ENCODE results near the gene CAMK1. TPM values are rescaled to one million over a fixed set of nuclear protein-coding genes. Genes with fewer than 3 reads are reported as not detected.

Gene CAMK1
- total RNA-seq, 1 donor from 2014 or later: 17.1 TPM

GRCh38 chr3:9807981-9808344 lies 38.2 kb upstream of the CAMK1 start:
- H3K27me3 Mint-ChIP-seq: peaks cover 13% of the 10 kb centered on the region
- peaks cover 9% of the 10 kb centered on the region for H3K4me1 Mint-ChIP-seq (ENCODE audit: low read depth)
- H3K27ac Mint-ChIP-seq: no peak overlapping the region
- TF ChIP-seq CTCF (IDR thresholded peaks at IDR 0.05; ENCODE audit: unreplicated experiment): no peak
- H3K9me3 Mint-ChIP-seq (ENCODE audit: low read depth): no peaks in the 10 kb centered on the region
- DNase-seq (ENCODE audit: low spot score, unreplicated experiment): no peak
- H3K36me3 Mint-ChIP-seq (ENCODE audit: insufficient read depth): peaks cover 13% of the 10 kb centered on the region
- no peak overlapping the region for H3K4me3 Mint-ChIP-seq (ENCODE audit: low read depth)

- Mint-ChIP-seq H3K36me3 (ENCODE audit: insufficient read depth) (peaks cover 15% of the 10 kb centered on the region), H3K4me3 (ENCODE audit: low read depth) (no peak overlapping the region), H3K27ac (no peak overlapping the region), H3K4me1 (ENCODE audit: low read depth) (peaks cover 9% of the 10 kb centered on the region), H3K27me3 (peaks cover 13% of the 10 kb centered on the region), H3K9me3 (ENCODE audit: low read depth) (no peaks in the 10 kb centered on the region)
- no peak for DNase-seq (ENCODE audit: low spot score, unreplicated experiment)
- TF ChIP-seq CTCF (IDR thresholded peaks at IDR 0.05; ENCODE audit: unreplicated experiment): no peak
Measured at GRCh38 chr3:9806688-9807589, 37.2 kb upstream of the CAMK1 start.

- TF ChIP-seq CTCF (IDR thresholded peaks at IDR 0.05; ENCODE audit: unreplicated experiment): no peak
- peaks cover 17% of the 10 kb centered on the region for H3K36me3 Mint-ChIP-seq (ENCODE audit: insufficient read depth)
- H3K4me3 Mint-ChIP-seq (ENCODE audit: low read depth): no peak overlapping the region
- H3K27ac Mint-ChIP-seq: peak overlapping the region; percentile 20
- peaks cover 7% of the 10 kb centered on the region for H3K4me1 Mint-ChIP-seq (ENCODE audit: low read depth)
- H3K9me3 Mint-ChIP-seq (ENCODE audit: low read depth): no peaks in the 10 kb centered on the region
- peaks cover 6% of the 10 kb centered on the region for H3K27me3 Mint-ChIP-seq
- DNase-seq (ENCODE audit: low spot score, unreplicated experiment): no peak
Measured at GRCh38 chr3:9806137-9806536, 36.4 kb upstream of the CAMK1 start.

- H3K4me3 Mint-ChIP-seq (ENCODE audit: low read depth): no peak overlapping the region
- TF ChIP-seq CTCF (IDR thresholded peaks at IDR 0.05; ENCODE audit: unreplicated experiment): no peak
- no peak overlapping the region for H3K27ac Mint-ChIP-seq
- no peak for DNase-seq (ENCODE audit: low spot score, unreplicated experiment)
- peaks cover 4% of the 10 kb centered on the region for H3K4me1 Mint-ChIP-seq (ENCODE audit: low read depth)
- H3K9me3 Mint-ChIP-seq (ENCODE audit: low read depth): no peaks in the 10 kb centered on the region
- peaks cover 19% of the 10 kb centered on the region for H3K36me3 Mint-ChIP-seq (ENCODE audit: insufficient read depth)
- no peaks in the 10 kb centered on the region for H3K27me3 Mint-ChIP-seq
Measured at GRCh38 chr3:9804996-9805395, 35.2 kb upstream of the CAMK1 start.

GRCh38 chr3:9803494-9803893 lies 33.7 kb upstream of the CAMK1 start:
- no peaks in the 10 kb centered on the region for H3K4me1 Mint-ChIP-seq (ENCODE audit: low read depth)
- peak overlapping the region; percentile 38 for H3K27ac Mint-ChIP-seq
- no peak for DNase-seq (ENCODE audit: low spot score, unreplicated experiment)
- no peak for TF ChIP-seq CTCF (IDR thresholded peaks at IDR 0.05; ENCODE audit: unreplicated experiment)
- H3K9me3 Mint-ChIP-seq (ENCODE audit: low read depth): no peaks in the 10 kb centered on the region
- H3K36me3 Mint-ChIP-seq (ENCODE audit: insufficient read depth): peaks cover 20% of the 10 kb centered on the region
- H3K4me3 Mint-ChIP-seq (ENCODE audit: low read depth): no peak overlapping the region
- no peaks in the 10 kb centered on the region for H3K27me3 Mint-ChIP-seq
